Astrocyte of the cerebellum (primary cell): ENCODE data around the gene PSMB5.

Experiments
- DNase-seq: peaks from one replicate; pipeline ENCODE4 v3.0.0-alpha.2; 2011; ENCODE audit warnings: low read depth
- H3K4me3 ChIP-seq: 2 replicates; pipeline ENCODE4 v1.5.1; 2011; ENCODE audit warnings: mild to moderate bottlenecking, low read depth, low read length, moderate library complexity
- CTCF ChIP-seq: IDR thresholded peaks from 2 replicates; pipeline ENCODE4 v1.5.1; 2012; ENCODE audit warnings: low read length, low read depth, moderate library complexity, mild to moderate bottlenecking; ENCODE audit errors: missing control alignments
- in situ Hi-C: cut with HindIII; loops from 2 replicates; pipeline ENCODE4 v1.10.0; 2017; ENCODE audit warnings: low sequenced_read_pairs

The PSMB5 gene

GRCh38 chr14:23074906-23075305 lies 40.2 kb upstream of the PSMB5 start:
- in situ Hi-C loops, result no loop called here
- no peak overlapping the region for H3K4me3 ChIP-seq
- no peak for DNase-seq
- no peak for TF ChIP-seq CTCF

DNA sequence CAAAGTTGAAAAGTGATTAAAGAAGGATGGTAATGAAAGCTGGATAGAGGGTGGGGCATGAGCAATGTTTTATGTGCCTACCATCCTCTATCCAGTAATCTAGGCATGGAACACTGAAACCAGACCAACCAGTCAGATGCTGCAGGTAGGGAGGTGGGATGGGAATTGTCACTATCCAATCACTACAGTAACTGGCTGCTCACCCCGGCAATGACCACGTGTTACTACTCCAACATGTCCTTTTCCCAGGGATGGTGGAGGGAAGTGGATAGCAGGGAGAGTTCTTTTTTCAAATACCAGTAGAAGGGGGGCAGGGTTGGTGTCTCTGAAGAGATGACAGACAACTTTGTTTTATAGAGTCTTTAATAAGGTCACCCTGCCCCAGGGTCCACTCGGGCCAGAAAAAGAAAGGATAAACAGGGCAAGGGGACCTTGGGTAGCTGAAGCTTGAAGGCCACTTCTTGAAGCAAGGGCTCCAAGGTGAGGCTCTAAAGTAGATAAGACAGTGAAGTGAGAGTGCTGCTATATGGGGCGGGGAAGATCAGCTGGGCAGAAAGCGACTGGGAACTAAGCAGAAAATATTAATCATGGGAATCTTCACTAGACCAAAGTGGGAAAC lies 37.3 kb upstream of the PSMB5 start:
- peak overlapping the region; percentile 98 for H3K4me3 ChIP-seq
- in situ Hi-C loops, result no loop called here
- no peak for DNase-seq
- TF ChIP-seq CTCF, result no peak

DNA sequence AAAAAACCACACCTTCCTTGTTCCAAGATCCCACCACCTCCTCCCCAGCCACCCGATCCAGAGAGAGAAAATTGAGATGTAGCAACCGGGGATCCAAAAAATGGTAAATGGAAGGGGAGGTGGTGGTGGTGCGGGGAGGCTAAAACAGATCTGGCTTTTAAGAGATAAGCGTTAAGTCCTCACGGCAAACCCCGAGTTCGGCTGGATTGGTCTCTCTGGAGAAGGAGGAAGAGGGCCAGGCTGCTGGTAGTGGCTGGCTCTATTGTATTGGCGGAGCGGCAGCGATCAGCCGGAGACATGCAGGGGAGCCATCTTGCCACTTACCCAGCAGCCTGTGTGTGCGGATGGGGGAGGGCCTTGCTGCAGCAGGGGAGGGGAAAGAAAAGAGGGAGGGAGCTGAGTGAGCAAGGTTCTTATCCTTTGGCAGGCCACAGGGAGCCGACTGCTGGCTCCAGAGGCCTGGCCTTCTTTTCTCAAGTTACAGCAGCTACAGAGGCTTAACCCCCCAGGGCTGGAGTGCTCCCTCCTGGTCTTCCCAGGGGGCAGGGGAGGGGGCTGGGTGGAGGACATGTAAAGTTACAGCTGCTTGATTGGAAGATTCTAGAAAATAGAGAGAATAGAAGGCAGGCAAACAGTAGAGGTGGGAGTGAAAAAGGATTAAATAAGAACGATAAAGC lies 36.7 kb upstream of the PSMB5 start:
- DNase-seq, result peak; percentile 87
- H3K4me3 ChIP-seq, result peak overlapping the region; percentile 98
- in situ Hi-C loops, result no loop called here
- TF ChIP-seq CTCF, result no peak

- in situ Hi-C loops, result no loop called here
- no peak for TF ChIP-seq CTCF
- no peak for DNase-seq
- peak overlapping the region; percentile 98 for H3K4me3 ChIP-seq
Measured at GRCh38 chr14:23070262-23071129, 35.8 kb upstream of the PSMB5 start.

DNA sequence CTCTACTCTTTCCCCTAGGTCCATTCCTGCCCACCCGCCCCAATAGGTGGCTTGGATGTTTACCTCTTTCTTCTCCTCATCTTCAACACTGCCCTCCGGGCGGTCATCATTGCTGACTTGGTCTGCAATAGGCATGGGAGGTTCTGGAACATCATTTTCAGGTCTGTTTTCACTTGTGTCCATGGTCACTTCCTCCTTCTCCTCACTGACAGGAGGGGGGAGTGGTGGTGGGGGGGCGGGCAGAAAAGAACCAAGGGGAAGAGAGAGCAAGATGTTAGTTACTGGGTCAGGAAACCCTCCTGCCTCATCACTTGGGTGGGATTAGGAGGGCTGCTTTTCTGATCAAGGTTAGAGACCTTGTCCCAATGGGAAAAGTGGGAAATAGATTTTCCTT lies 34.7 kb upstream of the PSMB5 start:
- DNase-seq, result no peak
- peak overlapping the region; percentile 98 for H3K4me3 ChIP-seq
- no peak for TF ChIP-seq CTCF
- in situ Hi-C loops, result no loop called here

DNA sequence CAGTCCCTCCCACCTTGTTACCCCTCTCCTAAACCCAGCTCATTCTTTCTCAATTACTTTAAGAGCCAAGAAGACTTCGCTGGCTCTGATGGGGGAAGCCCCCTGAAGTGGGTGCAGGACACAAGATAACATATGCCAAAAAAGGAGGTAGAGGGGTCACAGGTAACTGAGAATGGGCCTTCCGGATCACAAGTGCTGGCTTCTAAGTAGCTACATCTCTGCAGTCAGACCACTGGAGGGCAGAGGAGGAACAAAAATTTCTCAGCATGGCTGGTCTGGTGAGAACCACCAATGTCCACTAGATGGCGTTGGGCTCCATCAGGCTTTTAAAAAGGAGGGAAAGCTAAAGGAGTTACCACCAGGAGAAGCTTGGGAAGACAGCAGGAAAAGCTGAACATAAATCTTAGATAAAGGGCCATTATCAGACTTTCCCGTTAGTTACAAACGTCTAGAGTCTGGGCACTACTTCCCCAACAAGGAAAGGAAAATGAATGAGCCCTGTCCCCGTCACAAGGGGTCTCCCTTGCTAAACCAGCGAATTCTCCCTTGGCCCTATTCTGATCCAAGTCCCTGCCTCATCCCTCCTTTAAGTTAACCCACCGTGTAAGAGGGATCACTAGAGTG lies 34.2 kb upstream of the PSMB5 start:
- DNase-seq, result peak; percentile 90
- peak; percentile 100 for TF ChIP-seq CTCF
- in situ Hi-C loops, result no loop called here
- peak overlapping the region; percentile 20 for H3K4me3 ChIP-seq
